Endothelial cell of umbilical vein (primary cell): ENCODE measurements around the gene PDE6B. TPM values are rescaled to one million over a fixed set of nuclear protein-coding genes. Genes with fewer than 3 reads are reported as not detected.

Experiments
- BruUV-seq: library from RNA; stranded (reverse); fragments of 400-500 nt; replicated peaks from 2 replicates; lab custom pipeline; 2021; lab: Mats Ljungman, UMichigan
- CTCF ChIA-PET: fragments of 300-600, 350-600 bp; sonication (Branson Sonifier 250); formaldehyde crosslinking; loops from one replicate; lab custom pipeline; 2021; ENCODE audit warnings: antibody characterized with exemption, inconsistent platforms; lab: Charles Lee
- POLR2A ChIA-PET: fragments of 300-600, 350-600 bp; sonication (Branson Sonifier 250); formaldehyde crosslinking; loops from one replicate; lab custom pipeline; 2021; ENCODE audit warnings: antibody characterized with exemption, inconsistent platforms; lab: Charles Lee
- DNase-seq: peaks from one replicate; pipeline ENCODE4 v3.0.0-alpha.2; 2011; ENCODE audit warnings: low read depth, low spot score
- FAIRE-seq: peaks from 2 replicates; lab custom pipeline; 2011; peaks lifted over from hg19 to GRCh38; lab: Jason Lieb, UNC
- H2AFZ ChIP-seq: 2 replicates; pipeline ENCODE4 v1.6.0; 2012; ENCODE audit warnings: low read depth, low read length, control low read depth, inconsistent platforms
- H3K27ac ChIP-seq: 2 replicates; pipeline ENCODE4 v1.5.1; 2011; ENCODE audit warnings: low read depth, mild to moderate bottlenecking, control low read depth, low read length, moderate library complexity; ENCODE audit not compliant: insufficient read depth
- H3K27me3 ChIP-seq, 2 experiments: 2 replicates each; pipeline versions ENCODE4 v1.6.0 to v1.6.1; 2011; ENCODE audit warnings: low read length in 2 of 2, mixed read lengths in 1 of 2; ENCODE audit not compliant: control insufficient read depth in 2 of 2, insufficient read depth in 2 of 2
- H3K36me3 ChIP-seq, 2 experiments: 2 replicates in 1 of 2; 3 replicates in 1 of 2; pipeline ENCODE4 v1.5.1; 2011; ENCODE audit warnings: low read length in 2 of 2, mild to moderate bottlenecking in 1 of 2, moderate library complexity in 1 of 2; ENCODE audit not compliant: control insufficient read depth in 2 of 2, insufficient read depth in 2 of 2; ENCODE audit errors: extremely low read depth in 1 of 2
- H3K4me1 ChIP-seq: 3 replicates; pipeline ENCODE4 v1.5.1; 2011; ENCODE audit warnings: mild to moderate bottlenecking, low read length; ENCODE audit not compliant: control insufficient read depth, insufficient read depth; ENCODE audit errors: extremely low read depth
- H3K4me2 ChIP-seq: 2 replicates; pipeline ENCODE4 v1.6.1; 2011; ENCODE audit warnings: low read length, control low read depth, mixed read lengths; ENCODE audit not compliant: insufficient read depth
- H3K4me3 ChIP-seq, 3 experiments: fragments of 200-600 bp in 1 of 3; sonication (generic), shearing (Covaris generic) in 1 of 3; replicated peaks in 1 of 3; 2 replicates each; pipeline ENCODE4 v1.5.1; 2011 to 2016; ENCODE audit warnings: control low read depth in 3 of 3, low read length in 3 of 3, mild to moderate bottlenecking in 2 of 3, inconsistent platforms in 1 of 3, low read depth in 1 of 3, moderate library complexity in 1 of 3; ENCODE audit not compliant: insufficient read depth in 1 of 3
- H3K79me2 ChIP-seq: 2 replicates; pipeline ENCODE4 v1.6.0; 2012; ENCODE audit warnings: low read length, inconsistent platforms; ENCODE audit not compliant: control insufficient read depth, insufficient read depth
- H3K9ac ChIP-seq: replicated peaks from 2 replicates; pipeline ENCODE3; 2011; ENCODE audit warnings: low read length, control low read depth; ENCODE audit not compliant: insufficient read depth; ENCODE audit errors: extremely low read depth
- H3K9me1 ChIP-seq: replicated peaks from 3 replicates; pipeline ENCODE4 v1.6.0; 2011; ENCODE audit warnings: mild to moderate bottlenecking, low read length; ENCODE audit not compliant: control insufficient read depth, insufficient read depth; ENCODE audit errors: extremely low read depth
- H3K9me3 ChIP-seq: replicated peaks from 2 replicates; pipeline ENCODE4 v1.5.1; 2012; ENCODE audit warnings: low read length, inconsistent platforms; ENCODE audit not compliant: control insufficient read depth, insufficient read depth
- H4K20me1 ChIP-seq: replicated peaks from 2 replicates; pipeline ENCODE3; 2011; ENCODE audit warnings: mild to moderate bottlenecking, low read length; ENCODE audit not compliant: control insufficient read depth, insufficient read depth; ENCODE audit errors: extremely low read depth
- CTCF ChIP-seq, 2 donors: IDR thresholded peaks; 1 replicate in 1 of 2; 2 replicates in 1 of 2; pipeline ENCODE4 v1.5.1; 2011; ENCODE audit warnings: low read length in 2 of 2, mild to moderate bottlenecking in 2 of 2, moderate library complexity in 2 of 2, control low read depth in 1 of 2, inconsistent platforms in 1 of 2, low read depth in 1 of 2; ENCODE audit not compliant: insufficient read depth in 1 of 2; ENCODE audit errors: extremely low read depth in 1 of 2
- EZH2 ChIP-seq: IDR thresholded peaks from 2 replicates; pipeline ENCODE4 v1.6.1; 2012; ENCODE audit warnings: borderline replicate concordance, low read depth, mild to moderate bottlenecking, moderate library complexity, low read length, inconsistent platforms; ENCODE audit not compliant: severe bottlenecking
- FOS ChIP-seq: IDR thresholded peaks from 2 replicates; pipeline ENCODE4 v1.6.1; 2011; ENCODE audit warnings: mild to moderate bottlenecking, low read length, moderate library complexity, borderline replicate concordance; ENCODE audit not compliant: insufficient read depth
- GATA2 ChIP-seq: IDR thresholded peaks from 2 replicates; pipeline ENCODE4 v1.7.0; 2011; ENCODE audit warnings: low read depth, mild to moderate bottlenecking, moderate library complexity, mixed read lengths, low read length; ENCODE audit not compliant: insufficient read length, insufficient read depth
- JUN ChIP-seq: IDR thresholded peaks from 2 replicates; pipeline ENCODE4 v1.6.1; 2011; ENCODE audit warnings: borderline replicate concordance, low read depth; ENCODE audit not compliant: insufficient read length, insufficient read depth
- MAX ChIP-seq: IDR thresholded peaks from 2 replicates; pipeline ENCODE4 v1.6.1; 2011; ENCODE audit not compliant: insufficient read depth, insufficient read length
- MYC ChIP-seq: IDR thresholded peaks from one replicate; pipeline ENCODE4 v1.6.1; 2011; ENCODE audit warnings: mild to moderate bottlenecking, low read depth, low read length
- POLR2A ChIP-seq: IDR thresholded peaks from 2 replicates; pipeline ENCODE4 v1.6.1; 2012; ENCODE audit warnings: low read depth, mild to moderate bottlenecking, control low read depth, low read length
- POLR2AphosphoS5 ChIP-seq: IDR thresholded peaks from 2 replicates; pipeline ENCODE4 v1.6.1; 2012; ENCODE audit warnings: low read depth, mild to moderate bottlenecking, control low read depth, low read length, moderate library complexity; ENCODE audit not compliant: insufficient read depth
- dilution Hi-C: fragments of 300-500 bp; cut with MboI; formaldehyde crosslinking; loops from one replicate; pipeline ENCODE4 v1.15.0; 2019; ENCODE audit warnings: low sequenced_read_pairs; ENCODE audit not compliant: extremely low pct_ligation_motif_present
- intact Hi-C: fragments of 100-400 bp; cut with micrococcal nuclease; formaldehyde crosslinking; loops from one replicate; pipeline ENCODE4 v1.10.0; 2022
- polyA plus RNA-seq, 4 experiments: library from polyadenylated mRNA; depleted of rRNA in 3 of 4; stranded (reverse) in 3 of 4; unstranded in 1 of 4; fragments of >200 nt; gene quantifications; 2 replicates each; pipeline versions ENCODE4 v1.2.1 to v1.2.3, GENCODE V29; 2011 to 2012; ENCODE audit warnings: missing spikeins in 1 of 4
- total RNA-seq: library from RNA; stranded (reverse); gene quantifications from 2 replicates; pipeline ENCODE4 v1.2.3, GENCODE V29; 2021

PDE6B gene
- total and polyA plus RNA-seq, 2 donors (not counting 3 experiments of a cell fraction or from before 2014, with no cell fraction given) = 0.77 to 1.8 TPM

DNA sequence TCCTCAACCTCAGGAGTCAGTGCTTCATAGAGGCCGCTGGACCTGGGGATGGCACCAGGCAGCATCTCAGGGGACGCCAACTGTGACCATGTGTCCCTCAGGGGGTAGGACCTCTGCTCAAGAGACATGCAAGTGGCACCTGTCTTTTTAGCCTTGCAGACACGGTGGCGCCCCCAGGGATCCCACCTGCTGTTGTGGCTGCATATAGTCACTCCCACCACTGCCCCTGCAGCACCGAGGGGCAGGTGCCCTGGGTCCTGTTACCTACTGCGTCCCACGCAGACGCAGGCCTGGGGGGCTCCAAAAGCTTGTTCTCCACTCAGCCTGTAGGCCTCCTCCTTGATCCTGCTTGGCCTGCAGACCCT lies 51.5 kb downstream of the PDE6B start:
- Histone ChIP-seq H4K20me1 (no peaks in the 10 kb centered on the region), H3K79me2 (peaks cover 12% of the 10 kb centered on the region), H3K9ac (no peak overlapping the region), H3K4me1 (peaks cover 16% of the 10 kb centered on the region), H2AFZ (no peak overlapping the region), H3K9me1 (no peaks in the 10 kb centered on the region), H3K36me3 (peaks cover 5% of the 10 kb centered on the region in 2 experiments), H3K27ac (no peak overlapping the region), H3K27me3 (no peaks in the 10 kb centered on the region), H3K4me3 (no peak overlapping the region), H3K4me2 (no peak overlapping the region), H3K9me3 (no peaks in the 10 kb centered on the region)
- FAIRE-seq (no peak), DNase-seq (no peak)
- ChIA-PET CTCF (no interaction called here), POLR2A (no interaction called here)
- intact Hi-C loops (loop anchor here (10.0 kb wide), 2 partner anchors 202 to 342 kb away; partner anchors contain the start of gene ZNF141), dilution Hi-C loops (no loop called here)
- no TSS peak for BruUV-seq
- TF ChIP-seq MAX (no peak), POLR2A (no peak), CTCF (IDR thresholded peaks at IDR 0.05; ENCODE audit: extremely low read depth in 1 of 2, insufficient read depth in 1 of 2, low read depth in 1 of 2, low read length in 2 of 2) (no peak), MYC (no peak), JUN (no peak), POLR2AphosphoS5 (no peak), EZH2 (no peak), GATA2 (no peak), FOS (no peak)
